Astrocyte (in vitro differentiated cells and primary cell): ENCODE results near the gene PDGFD. TPM values are rescaled to one million over a fixed set of nuclear protein-coding genes. Genes with fewer than 3 reads are reported as not detected.

Experiments
- DNase-seq: peaks from one replicate; pipeline ENCODE4 v3.0.0-alpha.2; 2010; ENCODE audit warnings: low read depth
- FAIRE-seq: peaks from 2 replicates; lab custom pipeline; 2011; peaks lifted over from hg19 to GRCh38; lab: Jason Lieb, UNC
- H2AFZ ChIP-seq: 2 replicates; pipeline ENCODE4 v1.6.0; 2012; ENCODE audit warnings: low read depth, low read length, inconsistent platforms
- H3K27ac ChIP-seq: 2 replicates; pipeline ENCODE4 v1.5.1; 2011; ENCODE audit warnings: low read depth, low read length, inconsistent platforms
- H3K27me3 ChIP-seq: 2 replicates; pipeline ENCODE4 v1.6.0; 2011; ENCODE audit warnings: low read length, inconsistent platforms; ENCODE audit not compliant: insufficient read depth
- H3K36me3 ChIP-seq: 2 replicates; pipeline ENCODE4 v1.5.1; 2011; ENCODE audit warnings: low read length, inconsistent platforms; ENCODE audit not compliant: insufficient read depth
- H3K4me1 ChIP-seq: 2 replicates; pipeline ENCODE4 v1.5.1; 2011; ENCODE audit warnings: low read length, inconsistent platforms; ENCODE audit not compliant: insufficient read depth
- H3K4me2 ChIP-seq: 2 replicates; pipeline ENCODE4 v1.6.0; 2012; ENCODE audit warnings: low read length, inconsistent platforms
- H3K4me3 ChIP-seq: 2 replicates; pipeline ENCODE4 v1.5.1; 2011; ENCODE audit warnings: low read depth, mild to moderate bottlenecking, low read length, inconsistent platforms; ENCODE audit not compliant: insufficient read depth
- H3K79me2 ChIP-seq: 2 replicates; pipeline ENCODE4 v1.6.0; 2012; ENCODE audit warnings: mild to moderate bottlenecking, low read length, inconsistent platforms; ENCODE audit not compliant: insufficient read depth
- H3K9ac ChIP-seq: 2 replicates; pipeline ENCODE4 v1.6.0; 2012; ENCODE audit warnings: mild to moderate bottlenecking, low read length, inconsistent platforms
- H3K9me3 ChIP-seq: 2 replicates; pipeline ENCODE4 v1.5.1; 2012; ENCODE audit warnings: low read depth, mild to moderate bottlenecking, low read length, inconsistent platforms; ENCODE audit not compliant: insufficient read depth
- H4K20me1 ChIP-seq: 2 replicates; pipeline ENCODE4 v1.6.0; 2012; ENCODE audit warnings: low read length, inconsistent platforms; ENCODE audit not compliant: insufficient read depth
- H3K27ac Mint-ChIP-seq: one replicate; pipeline ENCODE4 v1.8.0; 2021; ENCODE audit warnings: mild to moderate bottlenecking, mixed read lengths; ENCODE audit not compliant: unreplicated experiment
- H3K27me3 Mint-ChIP-seq: one replicate; pipeline ENCODE4 v1.8.0; 2021; ENCODE audit warnings: low read depth, mixed read lengths; ENCODE audit not compliant: unreplicated experiment
- H3K36me3 Mint-ChIP-seq: one replicate; pipeline ENCODE4 v1.8.0; 2021; ENCODE audit warnings: low read depth, mixed read lengths; ENCODE audit not compliant: unreplicated experiment
- H3K4me1 Mint-ChIP-seq: one replicate; pipeline ENCODE4 v1.8.0; 2021; ENCODE audit warnings: low read depth, mixed read lengths; ENCODE audit not compliant: unreplicated experiment
- H3K4me3 Mint-ChIP-seq: one replicate; pipeline ENCODE4 v1.8.0; 2021; ENCODE audit warnings: mild to moderate bottlenecking, moderate library complexity, mixed read lengths; ENCODE audit not compliant: unreplicated experiment
- H3K9me3 Mint-ChIP-seq: one replicate; pipeline ENCODE4 v1.8.0; 2021; ENCODE audit warnings: mild to moderate bottlenecking, mixed read lengths; ENCODE audit not compliant: unreplicated experiment
- CTCF ChIP-seq: IDR thresholded peaks from 2 replicates; pipeline ENCODE4 v1.5.1; 2011; ENCODE audit warnings: low read depth, mild to moderate bottlenecking, inconsistent platforms, low read length, moderate library complexity; ENCODE audit not compliant: insufficient read depth
- EZH2 ChIP-seq: IDR thresholded peaks from 2 replicates; pipeline ENCODE4 v1.6.1; 2012; ENCODE audit warnings: mild to moderate bottlenecking, low read length, inconsistent platforms; ENCODE audit not compliant: insufficient read depth
- total RNA-seq: library from RNA; stranded (reverse); gene quantifications from 2 replicates; pipeline ENCODE4 v1.2.1, GENCODE V29; 2021

The PDGFD gene
- total RNA-seq, 1 donor from 2014 or later: 2.6 TPM

GRCh38 chr11:104075091-104075490, 88.9 kb downstream of the PDGFD start:
- Histone ChIP-seq H3K79me2 (no peaks in the 10 kb centered on the region), H3K4me3 (no peak overlapping the region), H3K4me2 (no peak overlapping the region), H4K20me1 (no peaks in the 10 kb centered on the region), H3K27ac (no peak overlapping the region), H3K4me1 (no peaks in the 10 kb centered on the region), H3K36me3 (no peaks in the 10 kb centered on the region), H2AFZ (no peak overlapping the region), H3K9ac (no peak overlapping the region), H3K27me3 (no peaks in the 10 kb centered on the region), H3K9me3 (no peaks in the 10 kb centered on the region)
- Mint-ChIP-seq H3K4me1 (peaks cover 4% of the 10 kb centered on the region), H3K9me3 (peaks cover 2% of the 10 kb centered on the region), H3K27me3 (no peaks in the 10 kb centered on the region), H3K36me3 (no peaks in the 10 kb centered on the region), H3K27ac (no peak overlapping the region), H3K4me3 (no peak overlapping the region)
- DNase-seq: no peak
- FAIRE-seq: no peak
- TF ChIP-seq CTCF (no peak), EZH2 (no peak)

GRCh38 chr11:104073950-104074705, 89.8 kb downstream of the PDGFD start:
- H3K36me3 Mint-ChIP-seq: no peaks in the 10 kb centered on the region
- H3K27ac Mint-ChIP-seq: no peak overlapping the region
- DNase-seq (peak; percentile 19), FAIRE-seq (no peak)
- no peaks in the 10 kb centered on the region for H3K27me3 Mint-ChIP-seq
- no peaks in the 10 kb centered on the region for H3K4me1 ChIP-seq
- no peaks in the 10 kb centered on the region for H3K36me3 ChIP-seq
- peaks cover 2% of the 10 kb centered on the region for H3K9me3 Mint-ChIP-seq
- no peak overlapping the region for H3K4me3 ChIP-seq
- H3K4me2 ChIP-seq: no peak overlapping the region
- H3K4me1 Mint-ChIP-seq: peaks cover 4% of the 10 kb centered on the region
- no peaks in the 10 kb centered on the region for H3K79me2 ChIP-seq
- H3K27ac ChIP-seq: no peak overlapping the region
- no peaks in the 10 kb centered on the region for H4K20me1 ChIP-seq
- no peaks in the 10 kb centered on the region for H3K27me3 ChIP-seq
- H3K4me3 Mint-ChIP-seq: no peak overlapping the region
- no peak for TF ChIP-seq CTCF
- no peak for TF ChIP-seq EZH2
- no peak overlapping the region for H2AFZ ChIP-seq
- no peaks in the 10 kb centered on the region for H3K9me3 ChIP-seq
- no peak overlapping the region for H3K9ac ChIP-seq

GRCh38 chr11:104067534-104067933, 96.4 kb downstream of the PDGFD start:
- Histone ChIP-seq H3K9me3 (no peaks in the 10 kb centered on the region), H3K4me2 (no peak overlapping the region), H3K9ac (no peak overlapping the region), H3K4me1 (no peaks in the 10 kb centered on the region), H4K20me1 (no peaks in the 10 kb centered on the region), H3K79me2 (no peaks in the 10 kb centered on the region), H3K27me3 (no peaks in the 10 kb centered on the region), H3K4me3 (no peak overlapping the region), H2AFZ (no peak overlapping the region), H3K36me3 (no peaks in the 10 kb centered on the region), H3K27ac (no peak overlapping the region)
- FAIRE-seq: no peak
- Mint-ChIP-seq H3K4me3 (no peak overlapping the region), H3K27me3 (no peaks in the 10 kb centered on the region), H3K9me3 (no peaks in the 10 kb centered on the region), H3K4me1 (no peaks in the 10 kb centered on the region), H3K36me3 (no peaks in the 10 kb centered on the region), H3K27ac (no peak overlapping the region)
- TF ChIP-seq EZH2 (no peak), CTCF (no peak)
- DNase-seq: no peak
